MM.1S (cell line): Measurements from ENCODE around the gene AJM1.

Source experiments
- DNase-seq: peaks from one replicate; pipeline ENCODE4 v3.0.0-alpha.2; 2015
- H2AFZ ChIP-seq: fragments of 300-600 bp; sonication (generic); 2 replicates; pipeline ENCODE4 v1.6.0; 2016; ENCODE audit warnings: antibody characterized with exemption, low read length
- H3F3A ChIP-seq: fragments of 300-600 bp; sonication (generic); 2 replicates; pipeline ENCODE4 v1.6.1; 2016; ENCODE audit warnings: mild to moderate bottlenecking, antibody characterized with exemption, low read length, moderate library complexity, mixed read lengths; ENCODE audit not compliant: insufficient read depth
- H3K27ac ChIP-seq: fragments of 300-600 bp; sonication (generic); 2 replicates; pipeline ENCODE4 v1.5.1; 2016; ENCODE audit warnings: mild to moderate bottlenecking, low read length
- H3K27me3 ChIP-seq: fragments of 300-600 bp; sonication (generic); replicated peaks from 2 replicates; pipeline ENCODE4 v1.6.0; 2016; ENCODE audit warnings: low read length; ENCODE audit not compliant: insufficient read depth
- H3K36me3 ChIP-seq: fragments of 300-600 bp; sonication (generic); replicated peaks from 2 replicates; pipeline ENCODE4 v1.6.1; 2016; ENCODE audit warnings: mild to moderate bottlenecking, low read length, mixed read lengths; ENCODE audit not compliant: insufficient read depth
- H3K4me1 ChIP-seq: fragments of 300-600 bp; sonication (generic); 2 replicates; pipeline ENCODE4 v1.6.1; 2016; ENCODE audit warnings: low read length, mixed read lengths
- H3K4me2 ChIP-seq: fragments of 300-600 bp; sonication (generic); 2 replicates; pipeline ENCODE4 v1.6.0; 2016; ENCODE audit warnings: low read depth, low read length
- H3K4me3 ChIP-seq: fragments of 300-600 bp; sonication (generic); 2 replicates; pipeline ENCODE4 v1.5.1; 2016; ENCODE audit warnings: low read length, mixed read lengths
- H3K79me2 ChIP-seq: fragments of 300-600 bp; sonication (generic); 2 replicates; pipeline ENCODE4 v1.6.1; 2016; ENCODE audit warnings: mixed run types, low read length, mixed read lengths
- H3K9ac ChIP-seq: fragments of 300-600 bp; sonication (generic); 2 replicates; pipeline ENCODE4 v1.6.1; 2016; ENCODE audit warnings: low read length, mixed read lengths
- H3K9me2 ChIP-seq: fragments of 300-600 bp; sonication (generic); replicated peaks from 2 replicates; pipeline ENCODE4 v1.6.1; 2016; ENCODE audit warnings: mild to moderate bottlenecking, low read length, mixed read lengths; ENCODE audit not compliant: insufficient read depth
- H3K9me3 ChIP-seq: fragments of 300-600 bp; sonication (generic); replicated peaks from 2 replicates; pipeline ENCODE4 v1.6.1; 2016; ENCODE audit warnings: mild to moderate bottlenecking, low read length, mixed read lengths; ENCODE audit not compliant: insufficient read depth
- H4K20me1 ChIP-seq: fragments of 300-600 bp; sonication (generic); 2 replicates; pipeline ENCODE4 v1.6.1; 2016; ENCODE audit warnings: mild to moderate bottlenecking, low read length, moderate library complexity, mixed read lengths; ENCODE audit not compliant: insufficient read depth
- EZH2 ChIP-seq: fragments of 300-600 bp; sonication (generic); optimal IDR thresholded peaks from 2 replicates; pipeline ENCODE3; 2017; ENCODE audit warnings: low read depth, mild to moderate bottlenecking, antibody characterized with exemption, low read length, mixed read lengths
- EZH2phosphoT487 ChIP-seq: fragments of 300-600 bp; sonication (generic); IDR thresholded peaks from 2 replicates; pipeline ENCODE4 v1.6.1; 2018; ENCODE audit warnings: antibody characterized with exemption, low read length
- TF ChIP-seq, protein P1 (sequence below): fragments of 300-600 bp; sonication (generic); IDR thresholded peaks from 2 replicates; pipeline ENCODE4 v1.5.1; 2016; ENCODE audit warnings: antibody characterized with exemption, low read length, mixed read lengths

Gene AJM1

DNA sequence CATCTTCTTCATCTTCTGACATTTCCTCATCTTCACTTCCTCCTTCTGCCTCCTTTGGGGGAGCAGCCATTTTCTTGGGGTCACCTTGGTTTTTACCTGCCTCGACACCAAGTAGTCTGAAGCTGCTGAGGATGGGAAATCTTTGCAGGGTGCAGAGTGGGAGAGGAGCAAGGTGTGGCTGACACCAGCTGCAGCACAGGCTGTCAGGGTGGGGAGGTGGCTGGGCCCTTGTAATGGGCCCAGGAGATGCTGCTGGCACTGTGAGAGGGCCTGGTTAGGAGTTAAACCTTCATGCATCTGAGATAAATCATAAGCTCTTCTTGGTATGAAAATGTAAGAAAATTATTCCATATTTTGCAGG, 26.9 kb upstream of the AJM1 start:
- H3K4me3 ChIP-seq, result no peak overlapping the region
- no peak overlapping the region for H3K9ac ChIP-seq
- no peak overlapping the region for H3K4me2 ChIP-seq
- H2AFZ ChIP-seq, result no peak overlapping the region
- H3K4me1 ChIP-seq, result no peaks in the 10 kb centered on the region
- H3K27me3 ChIP-seq, result no peaks in the 10 kb centered on the region
- H4K20me1 ChIP-seq, result no peaks in the 10 kb centered on the region
- H3K79me2 ChIP-seq, result peaks cover 60% of the 10 kb centered on the region
- no peak for DNase-seq
- TF ChIP-seq, protein P1, sequence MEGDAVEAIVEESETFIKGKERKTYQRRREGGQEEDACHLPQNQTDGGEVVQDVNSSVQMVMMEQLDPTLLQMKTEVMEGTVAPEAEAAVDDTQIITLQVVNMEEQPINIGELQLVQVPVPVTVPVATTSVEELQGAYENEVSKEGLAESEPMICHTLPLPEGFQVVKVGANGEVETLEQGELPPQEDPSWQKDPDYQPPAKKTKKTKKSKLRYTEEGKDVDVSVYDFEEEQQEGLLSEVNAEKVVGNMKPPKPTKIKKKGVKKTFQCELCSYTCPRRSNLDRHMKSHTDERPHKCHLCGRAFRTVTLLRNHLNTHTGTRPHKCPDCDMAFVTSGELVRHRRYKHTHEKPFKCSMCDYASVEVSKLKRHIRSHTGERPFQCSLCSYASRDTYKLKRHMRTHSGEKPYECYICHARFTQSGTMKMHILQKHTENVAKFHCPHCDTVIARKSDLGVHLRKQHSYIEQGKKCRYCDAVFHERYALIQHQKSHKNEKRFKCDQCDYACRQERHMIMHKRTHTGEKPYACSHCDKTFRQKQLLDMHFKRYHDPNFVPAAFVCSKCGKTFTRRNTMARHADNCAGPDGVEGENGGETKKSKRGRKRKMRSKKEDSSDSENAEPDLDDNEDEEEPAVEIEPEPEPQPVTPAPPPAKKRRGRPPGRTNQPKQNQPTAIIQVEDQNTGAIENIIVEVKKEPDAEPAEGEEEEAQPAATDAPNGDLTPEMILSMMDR, result no peak
- TF ChIP-seq EZH2 (no peak), EZH2phosphoT487 (no peak)
- no peaks in the 10 kb centered on the region for H3K9me3 ChIP-seq
- no peaks in the 10 kb centered on the region for H3K9me2 ChIP-seq
- no peaks in the 10 kb centered on the region for H3F3A ChIP-seq
- no peaks in the 10 kb centered on the region for H3K36me3 ChIP-seq
- no peak overlapping the region for H3K27ac ChIP-seq

DNA sequence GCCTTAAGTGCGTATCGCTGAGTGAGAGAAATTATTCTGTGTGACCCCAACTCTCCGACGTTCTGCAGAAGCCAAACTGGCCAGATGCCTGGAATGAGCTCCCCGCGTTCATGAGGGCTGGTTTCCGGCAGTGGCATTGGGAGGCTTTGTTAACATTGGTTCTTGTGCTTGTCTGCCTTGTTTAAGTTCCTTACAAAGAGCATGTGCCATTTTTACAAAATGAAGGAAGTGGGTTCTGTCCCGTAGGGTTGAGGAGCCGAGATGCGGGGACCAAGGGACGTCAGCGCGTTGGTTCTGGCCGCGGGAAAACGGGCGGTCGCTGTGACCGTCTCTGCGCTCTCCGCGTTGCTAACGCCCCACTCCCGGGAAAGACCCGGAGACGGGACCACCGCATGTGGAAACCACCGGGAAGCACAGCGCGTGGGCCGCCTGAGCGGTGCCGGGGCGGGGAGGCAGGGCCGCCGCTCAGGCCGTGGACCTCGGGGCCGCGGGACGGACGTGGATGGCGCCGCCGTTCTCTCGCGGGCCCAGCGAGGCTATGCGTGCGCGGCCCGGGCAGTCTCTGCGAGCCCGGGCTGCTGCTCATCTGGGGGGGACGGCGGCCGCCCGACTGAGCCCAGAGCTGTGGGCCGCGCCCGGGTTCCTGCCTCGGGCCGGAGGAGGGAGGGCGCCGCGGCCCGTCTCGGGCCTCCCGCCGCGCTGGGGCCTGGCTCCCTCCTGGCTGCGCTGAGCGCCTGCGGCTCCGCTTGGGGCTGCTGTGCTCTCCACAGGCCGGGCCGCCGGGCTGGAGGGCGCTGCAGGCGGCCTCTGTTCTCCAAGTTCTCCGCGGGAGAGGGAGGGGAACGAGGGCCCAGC, 21.1 kb upstream of the AJM1 start:
- DNase-seq, result no peak
- no peak overlapping the region for H2AFZ ChIP-seq

DNA sequence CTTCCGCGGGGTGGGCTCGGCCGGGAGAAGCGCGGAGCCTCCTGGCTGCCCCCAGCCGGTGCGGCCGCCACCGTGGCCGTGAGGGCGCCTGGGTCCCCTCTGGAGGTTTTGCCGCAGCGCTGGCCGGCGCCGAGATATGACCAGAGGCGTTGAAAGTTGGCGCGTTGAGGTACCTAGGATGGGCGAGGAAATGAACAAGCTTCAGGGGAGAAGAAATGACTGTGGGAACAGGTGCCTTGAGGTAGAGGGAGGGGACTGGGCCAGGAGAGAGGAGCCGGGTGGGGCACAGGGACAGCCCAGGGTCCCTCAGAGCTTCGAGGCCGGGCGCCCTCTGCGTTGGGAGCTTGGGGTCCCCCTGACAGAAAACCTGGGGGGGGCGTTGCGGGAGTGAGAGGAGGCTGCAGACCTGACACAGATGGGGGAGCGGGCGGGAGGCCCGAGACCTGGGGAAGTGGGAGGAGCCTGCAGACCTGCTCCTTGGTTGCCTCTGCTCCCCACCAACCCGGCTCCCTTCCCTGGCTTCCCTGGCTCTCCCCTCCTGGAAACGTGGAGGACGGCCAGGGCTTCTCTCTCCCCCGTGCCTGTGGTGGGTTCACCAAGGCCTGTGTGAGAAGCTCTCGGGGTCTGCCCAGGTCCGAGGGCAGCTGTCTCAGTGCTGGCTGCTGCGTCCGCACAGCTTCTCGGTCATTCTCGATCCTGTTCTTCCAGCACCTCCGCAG, 20.3 kb upstream of the AJM1 start:
- TF ChIP-seq, protein P1, result no peak
- no peak for TF ChIP-seq EZH2
- TF ChIP-seq EZH2phosphoT487, result no peak
- H4K20me1 ChIP-seq, result no peaks in the 10 kb centered on the region
- peaks cover 18% of the 10 kb centered on the region for H3K79me2 ChIP-seq
- H3F3A ChIP-seq, result no peaks in the 10 kb centered on the region
- H3K9me3 ChIP-seq, result no peaks in the 10 kb centered on the region
- no peaks in the 10 kb centered on the region for H3K36me3 ChIP-seq
- H3K27me3 ChIP-seq, result no peaks in the 10 kb centered on the region
- H2AFZ ChIP-seq, result no peak overlapping the region
- H3K9me2 ChIP-seq, result no peaks in the 10 kb centered on the region
- no peak overlapping the region for H3K27ac ChIP-seq
- no peak for DNase-seq
- H3K4me2 ChIP-seq, result no peak overlapping the region
- H3K4me3 ChIP-seq, result no peak overlapping the region
- no peaks in the 10 kb centered on the region for H3K4me1 ChIP-seq
- no peak overlapping the region for H3K9ac ChIP-seq

More for the DNA sequence above, 21.1 kb upstream of the AJM1 start:
- H3K4me2 ChIP-seq, result no peak overlapping the region
- H3K27me3 ChIP-seq, result no peaks in the 10 kb centered on the region
- H4K20me1 ChIP-seq, result no peaks in the 10 kb centered on the region
- no peaks in the 10 kb centered on the region for H3F3A ChIP-seq
- H3K27ac ChIP-seq, result no peak overlapping the region
- H3K9me2 ChIP-seq, result no peaks in the 10 kb centered on the region
- H3K9me3 ChIP-seq, result no peaks in the 10 kb centered on the region
- no peaks in the 10 kb centered on the region for H3K36me3 ChIP-seq
- no peak overlapping the region for H3K9ac ChIP-seq
- H3K4me1 ChIP-seq, result no peaks in the 10 kb centered on the region
- H3K4me3 ChIP-seq, result no peak overlapping the region
- H3K79me2 ChIP-seq, result peaks cover 22% of the 10 kb centered on the region
- TF ChIP-seq EZH2, result no peak
- TF ChIP-seq EZH2phosphoT487, result no peak
- TF ChIP-seq, protein P1, result no peak
